Esophagus muscularis mucosa (tissue), 4 donors: ENCODE results near the gene MARF1. TPM values are rescaled to one million over a fixed set of nuclear protein-coding genes. Genes with fewer than 3 reads are reported as not detected.

Experiments
- DNase-seq: peaks from one replicate; pipeline ENCODE4 v3.0.0-alpha.2; 2017; ENCODE audit errors: extremely low spot score
- H3K27ac ChIP-seq, 4 donors: fragments of 200-600 bp; sonication (generic); replicated peaks in 1 of 4; 1 replicate in 3 of 4; 2 replicates in 1 of 4; pipeline ENCODE4 v1.5.1; 2016 to 2019; ENCODE audit warnings: mild to moderate bottlenecking in 1 of 4
- H3K27me3 ChIP-seq, 4 donors: fragments of 200-600 bp; sonication (generic); one replicate each; pipeline versions ENCODE4 v1.5.1 to v1.6.0; 2016 to 2019
- H3K36me3 ChIP-seq, 4 donors: fragments of 200-600 bp; sonication (generic); one replicate each; pipeline ENCODE4 v1.5.1; 2016 to 2019
- H3K4me1 ChIP-seq, 4 donors: fragments of 200-600 bp; sonication (generic); one replicate each; pipeline ENCODE4 v1.5.1; 2016 to 2019
- H3K4me3 ChIP-seq, 4 donors: fragments of 200-600 bp; sonication (generic); 1 replicate in 2 of 4; 2 replicates in 2 of 4; pipeline ENCODE4 v1.5.1; 2016 to 2019; ENCODE audit warnings: mild to moderate bottlenecking in 4 of 4, moderate library complexity in 1 of 4
- H3K9me3 ChIP-seq, 4 donors: fragments of 200-600 bp; sonication (generic); 1 replicate in 3 of 4; 2 replicates in 1 of 4; pipeline ENCODE4 v1.5.1; 2016 to 2019
- EP300 ChIP-seq: sonication (generic); formaldehyde crosslinking; IDR thresholded peaks from one replicate; pipeline ENCODE4 v1.6.1; 2017; ENCODE audit warnings: antibody characterized with exemption
- POLR2A ChIP-seq: fragments of 450-650 bp; IDR thresholded peaks from one replicate; pipeline ENCODE4 v1.6.1; 2017; ENCODE audit warnings: antibody characterized with exemption, moderate library complexity, mild to moderate bottlenecking, low read depth
- POLR2AphosphoS5 ChIP-seq, 2 donors: sonication (generic); formaldehyde crosslinking; IDR thresholded peaks; one replicate each; pipeline ENCODE4 v1.6.1; 2017; ENCODE audit warnings: antibody characterized with exemption in 2 of 2
- WGBS: methylation state at CpG from one replicate; pipeline ENCODE4 v1.1.5; 2018; 5-methylcytosine and 5-hydroxymethylcytosine counted together
- intact Hi-C: fragments of 100-400 bp; cut with DNase I; formaldehyde crosslinking; loops from one replicate; pipeline ENCODE4 v1.15.1; 2023
- total RNA-seq, 4 donors: library from RNA; depleted of rRNA; stranded (reverse); fragments of >200 nt; gene quantifications; one replicate each; pipeline versions ENCODE4 v1.1.0 to v1.2.1, GENCODE V29; 2016
- TF ChIP-seq, protein P1 (sequence below), 3 experiments: fragments of 200-600 bp in 2 of 3; fragments of 450-650 bp in 1 of 3; sonication (generic) in 2 of 3; IDR thresholded peaks; one replicate each; pipeline ENCODE4 v1.5.1; 2017 to 2019; ENCODE audit warnings: antibody characterized with exemption in 3 of 3, mild to moderate bottlenecking in 2 of 3, moderate library complexity in 1 of 3

The MARF1 gene
- total RNA-seq, 4 donors from 2014 or later = 36.6 to 57.3 (median 52.0) TPM

DNA sequence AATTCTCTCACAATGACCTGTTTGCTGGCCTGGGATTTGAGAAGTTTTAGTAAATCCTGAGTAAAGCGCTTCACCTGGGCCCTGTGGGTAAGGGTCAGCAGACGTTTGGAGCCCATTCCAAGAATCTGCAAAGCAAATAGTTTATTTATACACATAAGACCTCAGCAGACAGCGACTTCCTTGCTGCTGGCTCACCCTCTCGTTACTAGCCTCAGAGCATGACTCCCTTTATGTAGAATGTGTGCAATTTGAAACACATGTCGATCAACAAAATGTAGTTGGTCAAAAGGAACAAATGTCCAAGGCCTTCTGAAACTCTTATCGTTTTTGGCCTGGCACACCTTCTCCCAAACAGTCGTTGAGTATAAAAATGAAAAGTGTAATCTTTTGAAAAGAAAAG, 31.3 kb downstream of the MARF1 start:
- 88% methylated on average over 7 of the region's 7 CpGs for WGBS
- TF ChIP-seq POLR2AphosphoS5 (IDR thresholded peaks at IDR 0.05) = no peak
- TF ChIP-seq EP300 = no peak
- no peak for TF ChIP-seq POLR2A
- TF ChIP-seq, protein P1, sequence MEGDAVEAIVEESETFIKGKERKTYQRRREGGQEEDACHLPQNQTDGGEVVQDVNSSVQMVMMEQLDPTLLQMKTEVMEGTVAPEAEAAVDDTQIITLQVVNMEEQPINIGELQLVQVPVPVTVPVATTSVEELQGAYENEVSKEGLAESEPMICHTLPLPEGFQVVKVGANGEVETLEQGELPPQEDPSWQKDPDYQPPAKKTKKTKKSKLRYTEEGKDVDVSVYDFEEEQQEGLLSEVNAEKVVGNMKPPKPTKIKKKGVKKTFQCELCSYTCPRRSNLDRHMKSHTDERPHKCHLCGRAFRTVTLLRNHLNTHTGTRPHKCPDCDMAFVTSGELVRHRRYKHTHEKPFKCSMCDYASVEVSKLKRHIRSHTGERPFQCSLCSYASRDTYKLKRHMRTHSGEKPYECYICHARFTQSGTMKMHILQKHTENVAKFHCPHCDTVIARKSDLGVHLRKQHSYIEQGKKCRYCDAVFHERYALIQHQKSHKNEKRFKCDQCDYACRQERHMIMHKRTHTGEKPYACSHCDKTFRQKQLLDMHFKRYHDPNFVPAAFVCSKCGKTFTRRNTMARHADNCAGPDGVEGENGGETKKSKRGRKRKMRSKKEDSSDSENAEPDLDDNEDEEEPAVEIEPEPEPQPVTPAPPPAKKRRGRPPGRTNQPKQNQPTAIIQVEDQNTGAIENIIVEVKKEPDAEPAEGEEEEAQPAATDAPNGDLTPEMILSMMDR (IDR thresholded peaks at IDR 0.05) = no peak
- Histone ChIP-seq H3K4me1 (peaks cover 0 to 8% (median 5%) of the 10 kb centered on the region in 4 donors), H3K9me3 (no peaks in the 10 kb centered on the region), H3K36me3 (peaks cover 65 to 100% (median 94%) of the 10 kb centered on the region in 4 donors), H3K27me3 (no peaks in the 10 kb centered on the region), H3K27ac (no peak overlapping the region), H3K4me3 (no peak overlapping the region)
- DNase-seq = no peak
- intact Hi-C loops = loop anchor here (10.0 kb wide), 1 partner anchor 187 kb away; no protein-coding TSS in a partner anchor

DNA sequence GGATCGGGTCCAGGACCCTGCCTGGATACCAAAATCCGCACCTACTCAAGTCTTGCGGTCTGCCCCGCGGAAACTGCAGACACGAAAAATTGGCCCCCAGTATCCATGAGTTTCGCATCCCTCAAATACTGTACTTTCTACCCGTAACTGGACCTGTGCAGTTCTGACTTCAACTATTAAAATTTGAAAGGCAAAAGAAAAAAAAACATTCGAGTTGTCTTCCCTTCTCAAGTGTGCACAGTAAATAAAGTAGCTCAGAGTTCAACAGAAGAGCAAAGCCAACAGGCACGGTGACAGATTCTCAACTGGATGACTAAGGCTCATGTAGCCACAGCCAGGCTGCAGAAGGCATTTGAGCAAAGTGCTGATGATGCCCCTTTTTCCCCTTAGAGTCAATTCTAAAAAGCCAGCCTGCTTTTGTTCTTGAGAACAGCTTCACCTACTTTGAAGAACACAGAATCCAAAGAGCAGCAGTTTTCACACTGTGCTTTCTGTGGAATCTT, 32.5 kb downstream of the MARF1 start:
- WGBS = 90% methylated on average over 10 of the region's 10 CpGs
- no peaks in the 10 kb centered on the region for H3K9me3 ChIP-seq
- H3K4me3 ChIP-seq = no peak overlapping the region
- no peak for DNase-seq
- H3K27me3 ChIP-seq = no peaks in the 10 kb centered on the region
- intact Hi-C loops = loop anchor here (10.0 kb wide), 1 partner anchor 186 kb away; no protein-coding TSS in a partner anchor
- TF ChIP-seq, protein P1 (IDR thresholded peaks at IDR 0.05) = no peak
- TF ChIP-seq POLR2A = no peak
- H3K4me1 ChIP-seq = peaks cover 0 to 8% (median 5%) of the 10 kb centered on the region in 4 donors
- peaks cover 56 to 100% (median 92%) of the 10 kb centered on the region in 4 donors for H3K36me3 ChIP-seq
- H3K27ac ChIP-seq = no peak overlapping the region

DNA sequence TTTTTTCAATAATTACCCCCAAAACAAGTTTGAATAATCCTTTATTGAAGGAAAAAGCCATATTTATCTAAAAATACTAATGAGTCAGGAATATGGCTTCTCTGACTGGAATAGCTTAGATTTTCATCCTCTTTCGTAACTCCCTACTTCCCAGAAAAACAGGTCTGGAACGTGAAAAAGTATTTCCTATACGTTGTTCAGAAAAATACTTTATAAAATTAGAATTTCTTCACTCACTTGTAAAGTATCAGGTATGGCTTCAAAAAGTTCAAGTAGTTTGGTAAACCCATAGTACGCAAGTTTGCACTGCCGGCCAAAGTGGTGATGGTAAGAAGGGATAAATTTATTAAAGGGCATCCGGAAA, 33.7 kb downstream of the MARF1 start:
- intact Hi-C loops = no loop called here
- Histone ChIP-seq H3K27ac (no peak overlapping the region), H3K4me1 (peaks cover 0 to 8% (median 5%) of the 10 kb centered on the region in 4 donors), H3K9me3 (no peaks in the 10 kb centered on the region), H3K4me3 (no peak overlapping the region), H3K27me3 (no peaks in the 10 kb centered on the region), H3K36me3 (peaks cover 51 to 100% (median 91%) of the 10 kb centered on the region in 4 donors)
- WGBS = 92% methylated on average over 6 of the region's 6 CpGs
- TF ChIP-seq EP300 (no peak), POLR2A (no peak), POLR2AphosphoS5 (IDR thresholded peaks at IDR 0.05) (no peak)
- TF ChIP-seq, protein P1 (IDR thresholded peaks at IDR 0.05) = no peak
- no peak for DNase-seq

DNA sequence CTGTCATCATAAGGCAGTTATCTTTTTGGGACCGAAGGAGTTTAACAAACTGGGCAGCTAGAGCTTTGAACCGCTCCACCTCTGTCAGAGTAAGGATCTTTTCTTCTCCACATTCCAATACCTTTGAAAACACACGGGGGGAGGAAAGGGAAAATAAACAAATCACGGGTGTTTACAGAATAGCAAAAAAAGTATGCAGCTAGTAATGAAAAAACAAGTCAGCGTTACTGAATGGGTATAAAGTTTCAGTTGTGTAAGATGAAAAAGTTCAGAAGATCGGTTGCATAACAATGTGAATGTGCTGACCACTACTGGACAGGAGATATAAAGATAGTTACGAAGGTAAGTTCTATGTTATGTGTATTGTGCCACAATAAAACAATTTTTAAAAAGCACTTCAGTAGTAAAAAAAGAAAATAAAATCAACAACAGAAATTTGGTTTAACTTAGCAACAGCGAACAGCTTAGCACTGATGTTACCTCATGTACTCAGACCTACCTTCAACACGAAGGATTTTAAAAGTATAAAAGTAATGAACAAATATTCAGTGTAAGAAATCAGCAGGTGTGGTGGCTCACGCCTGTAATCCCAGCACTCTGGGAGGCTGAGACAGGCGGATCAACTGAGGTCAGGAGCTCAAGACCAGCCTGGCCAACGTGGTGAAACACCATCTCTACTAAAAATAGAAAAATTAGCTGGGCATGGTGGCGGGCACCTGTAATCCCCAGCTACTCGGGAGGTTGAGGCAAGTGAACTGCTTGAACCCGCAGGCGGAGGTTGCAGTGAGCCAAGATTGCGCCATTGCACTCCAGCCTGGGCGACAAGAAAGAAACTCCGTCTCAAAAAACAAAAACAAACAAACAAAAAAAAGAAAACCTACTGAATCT, 34.3 kb downstream of the MARF1 start:
- intact Hi-C loops = no loop called here
- DNase-seq = no peak
- WGBS = 79% methylated on average over 19 of the region's 19 CpGs
- no peaks in the 10 kb centered on the region for H3K9me3 ChIP-seq
- no peaks in the 10 kb centered on the region for H3K27me3 ChIP-seq
- TF ChIP-seq EP300 = no peak
- no peak for TF ChIP-seq POLR2A
- TF ChIP-seq, protein P1 (IDR thresholded peaks at IDR 0.05) = no peak
- TF ChIP-seq POLR2AphosphoS5 (IDR thresholded peaks at IDR 0.05) = no peak
- H3K4me3 ChIP-seq = no peak overlapping the region
- H3K27ac ChIP-seq = peak overlapping the region in 2 of 4 donors; percentile 42 to 59
- H3K4me1 ChIP-seq = peaks cover 0 to 8% (median 5%) of the 10 kb centered on the region in 4 donors
- H3K36me3 ChIP-seq = peaks cover 51 to 100% (median 91%) of the 10 kb centered on the region in 4 donors
